ENCODE results near the gene FYN.

GRCh38 chr6:111912904-111913303, 39.7 kb upstream of the FYN start:
- TF ChIP-seq POLR2A (IDR thresholded peaks at IDR 0.05; ENCODE audit: control extremely low read depth in 1 of 2, low read depth in 2 of 2, low read length in 2 of 2): no peak
- no peak for TF ChIP-seq CTCF (IDR thresholded peaks at IDR 0.05; ENCODE audit: control extremely low read depth in 1 of 3, insufficient read depth in 1 of 3, low read depth in 1 of 3, low read length in 3 of 3)
- TF ChIP-seq ATF3 (IDR thresholded peaks at IDR 0.05; ENCODE audit: insufficient read depth, low read depth, low read length): no peak
- no peak for TF ChIP-seq EZH2 (IDR thresholded peaks at IDR 0.05; ENCODE audit: low read depth, low read length, severe bottlenecking)
- no peak for TF ChIP-seq EP300 (IDR thresholded peaks at IDR 0.05; ENCODE audit: borderline replicate concordance in 1 of 2, low read depth in 2 of 2, low read length in 2 of 2)
- TF ChIP-seq SIX5 (IDR thresholded peaks at IDR 0.05; ENCODE audit: low read depth, low read length): no peak
- no peak for TF ChIP-seq JUN (IDR thresholded peaks at IDR 0.05; ENCODE audit: low read depth, low read length)
- no peak for TF ChIP-seq SAP30 (IDR thresholded peaks at IDR 0.05; ENCODE audit: insufficient read depth, insufficient replicate concordance, low read length)
- no peak for TF ChIP-seq JUND (IDR thresholded peaks at IDR 0.05; ENCODE audit: low read length)
- no peak for TF ChIP-seq RFX5 (IDR thresholded peaks at IDR 0.05; ENCODE audit: borderline replicate concordance, low read depth, low read length)
